Prostate gland (tissue), 2 donors: Measurements from ENCODE around the gene AKAP7. TPM values are rescaled to one million over a fixed set of nuclear protein-coding genes. Genes with fewer than 3 reads are reported as not detected.

Source experiments
- DNase-seq: peaks from one replicate; pipeline ENCODE4 v3.0.0-alpha.2; 2019; ENCODE audit warnings: low spot score
- H3K27ac ChIP-seq, 2 donors: fragments of 200-600 bp; sonication (generic); 2 replicates each; pipeline ENCODE4 v1.5.1; 2017 to 2019
- H3K27me3 ChIP-seq: fragments of 200-600 bp; sonication (generic); replicated peaks from 2 replicates; pipeline ENCODE4 v1.5.1; 2019; ENCODE audit not compliant: insufficient read depth
- H3K36me3 ChIP-seq, 2 donors: fragments of 200-600 bp; sonication (generic); 1 replicate in 1 of 2; 2 replicates in 1 of 2; pipeline versions ENCODE4 v1.5.1 to v1.8.1; 2017 to 2019
- H3K4me1 ChIP-seq: fragments of 200-600 bp; sonication (generic); replicated peaks from 2 replicates; pipeline ENCODE4 v1.5.1; 2019
- H3K4me3 ChIP-seq, 2 donors: fragments of 200-600 bp; sonication (generic); 2 replicates each; pipeline ENCODE4 v1.5.1; 2017 to 2019
- H3K9me3 ChIP-seq: fragments of 200-600 bp; sonication (generic); 2 replicates; pipeline ENCODE4 v1.5.1; 2017
- CTCF ChIP-seq, 4 experiments: fragments of 200-600 bp in 2 of 4; fragments of 450-650 bp in 2 of 4; sonication (generic) in 2 of 4; IDR thresholded peaks; 1 replicate in 3 of 4; 2 replicates in 1 of 4; pipeline ENCODE4 v1.5.1; 2016 to 2019; ENCODE audit warnings: antibody characterized with exemption in 4 of 4, mild to moderate bottlenecking in 2 of 4, moderate library complexity in 2 of 4
- POLR2A ChIP-seq: fragments of 450-650 bp; IDR thresholded peaks from one replicate; pipeline ENCODE4 v1.6.1; 2016; ENCODE audit warnings: antibody characterized with exemption, mild to moderate bottlenecking
- POLR2AphosphoS5 ChIP-seq: sonication (generic); formaldehyde crosslinking; IDR thresholded peaks from one replicate; pipeline ENCODE4 v1.6.1; 2017; ENCODE audit warnings: antibody characterized with exemption
- WGBS: methylation state at CpG from one replicate; pipeline ENCODE4 v1.1.5; 2018; 5-methylcytosine and 5-hydroxymethylcytosine counted together
- intact Hi-C: fragments of 100-400 bp; cut with DNase I; formaldehyde crosslinking; loops from one replicate; pipeline ENCODE4 v1.14.2; 2022
- total RNA-seq, 2 donors: library from RNA; depleted of rRNA; stranded (reverse); fragments of >200 nt; gene quantifications; one replicate each; pipeline ENCODE4 v1.1.0, GENCODE V29; 2016

The AKAP7 gene
- total RNA-seq, 2 donors from 2014 or later: 23.7 to 34.3 TPM

GRCh38 chr6:131159578-131159977 is 24.3 kb downstream of the AKAP7 start:
- H3K4me3 ChIP-seq: no peak overlapping the region
- H3K9me3 ChIP-seq: no peaks in the 10 kb centered on the region
- TF ChIP-seq POLR2AphosphoS5: no peak
- TF ChIP-seq POLR2A: no peak
- no peak for TF ChIP-seq CTCF (IDR thresholded peaks at IDR 0.05)
- H3K36me3 ChIP-seq: no peaks in the 10 kb centered on the region
- no peaks in the 10 kb centered on the region for H3K27me3 ChIP-seq
- intact Hi-C loops: no loop called here
- 89% methylated on average over 2 of the region's 2 CpGs for WGBS
- H3K27ac ChIP-seq: no peak overlapping the region
- no peaks in the 10 kb centered on the region for H3K4me1 ChIP-seq
- no peak for DNase-seq

- H3K36me3 ChIP-seq: no peaks in the 10 kb centered on the region
- no peak for TF ChIP-seq CTCF (IDR thresholded peaks at IDR 0.05)
- TF ChIP-seq POLR2A: no peak
- TF ChIP-seq POLR2AphosphoS5: no peak
- H3K4me3 ChIP-seq: no peak overlapping the region
- no peak overlapping the region for H3K27ac ChIP-seq
- no peaks in the 10 kb centered on the region for H3K9me3 ChIP-seq
- DNase-seq: no peak
- intact Hi-C loops: no loop called here
- no peaks in the 10 kb centered on the region for H3K27me3 ChIP-seq
- whole genome bisulfite sequencing: 75% methylated on average over 1 of the region's 1 CpG
- H3K4me1 ChIP-seq: no peaks in the 10 kb centered on the region
Observed at GRCh38 chr6:131160254-131160758, 25.0 kb downstream of the AKAP7 start.

- Histone ChIP-seq H3K4me1 (no peaks in the 10 kb centered on the region), H3K27me3 (no peaks in the 10 kb centered on the region), H3K9me3 (no peaks in the 10 kb centered on the region), H3K27ac (no peak overlapping the region), H3K4me3 (no peak overlapping the region), H3K36me3 (no peaks in the 10 kb centered on the region)
- TF ChIP-seq CTCF (IDR thresholded peaks at IDR 0.05): no peak
- no peak for TF ChIP-seq POLR2A
- no peak for TF ChIP-seq POLR2AphosphoS5
- intact Hi-C loops: no loop called here
- WGBS: 91% methylated on average over 3 of the region's 3 CpGs
- DNase-seq: no peak
Observed at GRCh38 chr6:131161987-131162386, 26.7 kb downstream of the AKAP7 start.

- TF ChIP-seq POLR2AphosphoS5 (no peak), POLR2A (no peak), CTCF (IDR thresholded peaks at IDR 0.05) (no peak)
- Histone ChIP-seq H3K4me1 (no peaks in the 10 kb centered on the region), H3K9me3 (no peaks in the 10 kb centered on the region), H3K36me3 (no peaks in the 10 kb centered on the region), H3K27ac (no peak overlapping the region), H3K4me3 (no peak overlapping the region), H3K27me3 (no peaks in the 10 kb centered on the region)
- DNase-seq: no peak
- intact Hi-C loops: no loop called here
- 100% methylated on average over 1 of the region's 1 CpG for WGBS
Observed at GRCh38 chr6:131163886-131164285, 28.6 kb downstream of the AKAP7 start.

GRCh38 chr6:131164506-131164905 is 29.2 kb downstream of the AKAP7 start:
- no peak for DNase-seq
- TF ChIP-seq POLR2A (no peak), POLR2AphosphoS5 (no peak), CTCF (IDR thresholded peaks at IDR 0.05) (no peak)
- intact Hi-C loops: no loop called here
- Histone ChIP-seq H3K9me3 (no peaks in the 10 kb centered on the region), H3K27ac (no peak overlapping the region), H3K36me3 (no peaks in the 10 kb centered on the region), H3K27me3 (no peaks in the 10 kb centered on the region), H3K4me1 (no peaks in the 10 kb centered on the region), H3K4me3 (no peak overlapping the region)
- 81% methylated on average over 2 of the region's 2 CpGs for WGBS
